Measurements from ENCODE around the gene TRAPPC5.

DNA sequence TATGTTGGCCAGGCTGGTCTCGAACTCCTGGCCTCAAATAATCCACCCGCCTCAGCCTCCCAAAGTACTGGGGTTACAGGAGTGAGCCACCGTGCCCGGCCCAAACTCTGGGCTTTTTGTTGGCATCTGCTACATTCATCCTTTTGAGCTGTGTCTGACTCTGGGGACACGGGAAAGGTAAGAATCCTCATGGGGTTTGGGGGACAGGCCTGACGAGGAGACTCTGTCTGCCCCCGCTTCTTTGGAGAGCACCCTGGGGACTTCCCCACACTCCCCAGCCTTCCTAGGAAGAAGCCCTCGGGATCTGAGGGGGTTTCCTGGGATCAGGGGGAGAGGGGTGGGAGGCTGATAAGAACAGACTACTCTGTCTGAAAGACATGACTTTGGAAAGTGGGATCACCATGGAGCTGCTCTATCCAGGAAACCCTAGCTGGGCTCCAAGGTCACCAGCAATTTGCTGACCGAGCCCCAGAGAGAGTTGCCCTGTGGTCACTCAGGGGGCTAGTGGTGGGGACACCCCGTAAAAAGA is 29.4 kb downstream of the TRAPPC5 start:
- TF ChIP-seq POLR2AphosphoS5 (IDR thresholded peaks at IDR 0.05), result no peak
- TF ChIP-seq, protein P1, sequence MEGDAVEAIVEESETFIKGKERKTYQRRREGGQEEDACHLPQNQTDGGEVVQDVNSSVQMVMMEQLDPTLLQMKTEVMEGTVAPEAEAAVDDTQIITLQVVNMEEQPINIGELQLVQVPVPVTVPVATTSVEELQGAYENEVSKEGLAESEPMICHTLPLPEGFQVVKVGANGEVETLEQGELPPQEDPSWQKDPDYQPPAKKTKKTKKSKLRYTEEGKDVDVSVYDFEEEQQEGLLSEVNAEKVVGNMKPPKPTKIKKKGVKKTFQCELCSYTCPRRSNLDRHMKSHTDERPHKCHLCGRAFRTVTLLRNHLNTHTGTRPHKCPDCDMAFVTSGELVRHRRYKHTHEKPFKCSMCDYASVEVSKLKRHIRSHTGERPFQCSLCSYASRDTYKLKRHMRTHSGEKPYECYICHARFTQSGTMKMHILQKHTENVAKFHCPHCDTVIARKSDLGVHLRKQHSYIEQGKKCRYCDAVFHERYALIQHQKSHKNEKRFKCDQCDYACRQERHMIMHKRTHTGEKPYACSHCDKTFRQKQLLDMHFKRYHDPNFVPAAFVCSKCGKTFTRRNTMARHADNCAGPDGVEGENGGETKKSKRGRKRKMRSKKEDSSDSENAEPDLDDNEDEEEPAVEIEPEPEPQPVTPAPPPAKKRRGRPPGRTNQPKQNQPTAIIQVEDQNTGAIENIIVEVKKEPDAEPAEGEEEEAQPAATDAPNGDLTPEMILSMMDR (IDR thresholded peaks at IDR 0.05 in 8 of 11, conservative IDR thresholded peaks at IDR 0.05 in 3 of 11), result no peak
- no peak for TF ChIP-seq POLR2A (IDR thresholded peaks at IDR 0.05)

Data from spleen (tissue), 7 donors.